GM12891 (cell line): ENCODE data around the gene NEGR1.

ENCODE experiments used
- PAX5 ChIP-seq: IDR thresholded peaks from 2 replicates; pipeline ENCODE4 v1.6.1; 2011; ENCODE audit warnings: low read length, moderate library complexity, mild to moderate bottlenecking; ENCODE audit not compliant: insufficient read depth, severe bottlenecking
- POLR2A ChIP-seq: IDR thresholded peaks from 2 replicates; pipeline ENCODE4 v1.6.1; 2011; ENCODE audit warnings: low read depth, low read length, control low read depth
- POLR2AphosphoS5 ChIP-seq: IDR thresholded peaks from 2 replicates; pipeline ENCODE4 v1.6.1; 2011; ENCODE audit warnings: low read depth, low read length, control low read depth
- POU2F2 ChIP-seq: IDR thresholded peaks from 2 replicates; pipeline ENCODE4 v1.6.1; 2011; ENCODE audit warnings: low read depth, mild to moderate bottlenecking, control low read depth, low read length, moderate library complexity
- SPI1 ChIP-seq: IDR thresholded peaks from 2 replicates; pipeline ENCODE4 v1.6.1; 2011; ENCODE audit warnings: low read depth, low read length, control low read depth
- TAF1 ChIP-seq: IDR thresholded peaks from 2 replicates; pipeline ENCODE4 v1.6.1; 2011; ENCODE audit warnings: low read depth, low read length, control low read depth

DNA sequence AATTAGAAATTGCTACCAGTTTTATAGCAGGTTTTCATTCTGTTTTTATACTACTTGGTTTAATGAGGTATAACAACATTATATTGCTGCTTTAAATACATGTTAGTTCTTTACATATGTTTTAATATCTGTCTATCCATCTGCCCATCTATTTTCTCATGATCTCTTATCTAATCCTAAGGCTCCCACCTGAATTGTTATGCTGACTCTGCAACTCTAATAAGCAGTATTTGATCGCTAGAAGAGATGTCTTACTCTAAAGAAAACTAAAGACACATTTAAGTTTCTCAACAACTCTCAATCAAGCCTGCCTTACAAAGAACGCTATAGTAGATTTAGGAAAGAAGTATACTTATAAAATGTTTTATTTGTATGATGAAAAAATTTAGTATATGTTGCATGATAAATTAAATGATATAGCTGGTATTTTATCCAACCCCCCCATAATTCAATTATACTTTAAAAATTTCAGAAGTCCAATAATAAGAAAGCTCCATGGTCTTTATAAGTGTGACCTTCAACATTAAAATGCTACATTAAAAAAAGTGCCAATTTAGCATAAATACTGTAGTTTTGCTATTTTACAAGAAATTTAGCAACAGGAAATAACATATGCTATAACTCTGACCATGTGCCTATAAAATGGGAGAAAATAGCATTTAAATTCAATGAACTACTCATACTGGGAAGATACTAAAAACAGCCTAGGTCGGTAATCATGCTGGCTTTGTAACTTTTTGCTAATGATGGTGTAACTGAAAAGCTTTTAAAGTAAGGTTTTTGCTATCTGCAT, 180.3 kb downstream of the NEGR1 start:
- TF ChIP-seq TAF1 (no peak), POLR2A (no peak), POLR2AphosphoS5 (no peak), SPI1 (no peak), POU2F2 (no peak), PAX5 (no peak)
